Heart right ventricle (tissue), 16 donors: ENCODE measurements around the gene MRPL28. TPM values are rescaled to one million over a fixed set of nuclear protein-coding genes. Genes with fewer than 3 reads are reported as not detected.
"Not testable (repeated sequence)": the region's sequence is repeated elsewhere in the genome, so short reads cannot be mapped to it uniquely, and the experiment has no call there.

ENCODE experiments used
- ATAC-seq, 8 donors: fragments of 200-7000 bp; cut with Tn5 transposase; one replicate each; pipeline ENCODE4 v1.9.1; 2020; ENCODE audit warnings: mild to moderate bottlenecking in 8 of 8, moderate library complexity in 8 of 8, moderate number of reproducible peaks in 1 of 8
- DNase-seq, 2 donors: peaks; one replicate each; pipeline ENCODE4 v3.0.0-alpha.2; 2020
- H3K27ac ChIP-seq, 10 donors: fragments of 200-600 bp; sonication (generic) in 2 of 10; one replicate each; pipeline versions ENCODE4 v1.5.0 to v1.8.0; 2020 to 2022; ENCODE audit warnings: mild to moderate bottlenecking in 3 of 10
- H3K27me3 ChIP-seq, 7 donors: fragments of 200-600 bp; one replicate each; pipeline ENCODE4 v1.8.0; 2021 to 2022; ENCODE audit warnings: mild to moderate bottlenecking in 2 of 7
- H3K36me3 ChIP-seq, 9 donors: fragments of 200-600 bp; sonication (generic) in 1 of 9; one replicate each; pipeline versions ENCODE4 v1.5.0 to v1.8.0; 2020 to 2022; ENCODE audit warnings: mild to moderate bottlenecking in 2 of 9
- H3K4me1 ChIP-seq, 9 donors: fragments of 200-600 bp; sonication (generic) in 1 of 9; one replicate each; pipeline versions ENCODE4 v1.5.0 to v1.8.0; 2020 to 2022; ENCODE audit warnings: mild to moderate bottlenecking in 4 of 9
- H3K4me3 ChIP-seq, 10 donors: fragments of 200-600 bp; sonication (generic) in 2 of 10; one replicate each; pipeline versions ENCODE4 v1.5.0 to v1.8.0; 2020 to 2022; ENCODE audit warnings: mild to moderate bottlenecking in 7 of 10, moderate library complexity in 2 of 10
- H3K9me3 ChIP-seq, 11 donors: fragments of 200-600 bp in 10 of 11; sonication (generic) in 2 of 11; one replicate each; pipeline versions ENCODE4 v1.5.0 to v1.8.0; 2013 to 2022; ENCODE audit warnings: mild to moderate bottlenecking in 2 of 11, control low read depth in 1 of 11, moderate library complexity in 1 of 11
- WGBS, 2 donors: extraction: QIAGEN DNeasy Blood & Tissue Kit; methylation state at CpG; one replicate each; pipeline ENCODE4 v1.1.7; 2013; ENCODE audit warnings: inconsistent platforms in 1 of 2; 5-methylcytosine and 5-hydroxymethylcytosine counted together
- intact Hi-C, 10 donors: fragments of 100-400 bp; cut with DNase I; formaldehyde crosslinking; loops; one replicate each; pipeline versions ENCODE4 v1.11.1 to v1.14.2; 2022
- polyA plus RNA-seq, 2 donors: library from polyadenylated mRNA; stranded (reverse); fragments of 200-250 nt; gene quantifications; one replicate each; pipeline ENCODE4 v1.2.3, GENCODE V29; 2013
- total RNA-seq, 10 donors: library from RNA; stranded (reverse); fragmentation: NEBNext Ultra II Directional in 3 of 10; extraction: Animal tissue kit (Norgen Biotek cat#: 25700) in 3 of 10; gene quantifications; one replicate each; pipeline versions ENCODE4 v1.2.1 to v1.2.4, GENCODE V29; 2021 to 2023
- TF ChIP-seq, protein P1 (sequence below), 9 donors: fragments of 200-600 bp; sonication (generic) in 2 of 9; IDR thresholded peaks; one replicate each; pipeline versions ENCODE4 v1.5.0 to v1.8.0; 2021 to 2022; ENCODE audit warnings: antibody characterized with exemption in 9 of 9, mild to moderate bottlenecking in 5 of 9, moderate library complexity in 1 of 9
- donor health status: Arrhythmogenic right ventricular cardiomyopathy.
- donor health status: ischemic (EF 13 %, LVEDD 7.1; RV severe dilation, severe dysfunction).
- donor health status: healthy with polysubstance abuse.
- donor health status: DM: no; HTN: yes; CAD: no.
- donor health status: DM: no; HTN: no; CAD: no.
- donor health status: ischemic (EF 25% LVEDD 6.9; RV normal size, moderate dysfunction).
- donor health status: ischemic (EF 25% LVEDD 5.7; RV mildly dilated, moderate dysfunction).
- donor health status: healthy.
- donor health status: DM: yes; HTN: yes; CAD: no.
- donor health status: Ischemic cardiomyopathy.
- donor health status: ischemic (EF 35%, LVEDD 5.7; RV mildly dilated, moderate dysfunction).
- donor health status: nonischemic (EF 11% LVEDD 7.7; RV severe dilation, severe dysfunction).
- donor health status: DM: yes; HTN: yes; CAD: no.
- donor health status: PGD.
- donor health status: ischemic (EF 29% LVEDD 5.4; RV normal size, mild dysfunction).
- donor health status: nonischemic (EF 23%, LVEDD 6.1; RV moderate dilation, normal function).

The MRPL28 gene
- total and polyA plus RNA-seq, 12 donors, result 64.9 to 169 (median 75.8) TPM

DNA sequence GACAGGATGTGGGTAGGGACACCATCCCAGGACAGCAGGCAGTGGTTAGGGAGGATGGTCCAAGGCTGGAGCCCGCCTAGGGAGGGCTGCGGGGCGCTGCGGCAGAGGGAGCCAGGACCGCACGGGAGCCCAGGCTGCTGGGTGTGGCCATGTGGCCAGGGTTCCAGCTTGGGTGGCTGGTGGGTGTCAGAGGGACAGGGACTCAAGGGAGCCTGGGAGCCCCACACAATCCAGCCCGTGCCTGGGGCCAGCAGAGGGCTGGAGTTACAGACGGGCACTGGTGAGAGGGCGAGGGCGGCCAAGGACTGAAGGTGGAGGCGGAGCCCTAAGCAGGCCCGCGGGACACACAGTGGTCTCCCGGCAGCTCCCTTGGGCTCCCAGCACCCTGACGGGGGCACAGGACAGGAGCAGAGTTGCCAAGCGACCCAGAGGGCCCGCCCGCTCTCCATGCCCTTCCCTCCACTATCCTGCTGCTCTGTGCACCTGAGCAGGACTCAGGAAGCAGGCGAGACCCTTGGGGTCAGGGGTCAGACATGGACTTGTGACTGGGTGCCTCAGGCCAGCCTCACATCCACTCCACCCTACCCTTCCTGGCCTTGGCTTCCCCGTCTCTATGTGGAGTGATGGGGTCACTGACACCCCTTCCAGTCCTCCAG is 7.1 kb downstream of the MRPL28 start:
- intact Hi-C loops, result loop anchor here in 7 of 10 donors (2.0 to 5.0 kb wide), 3 partner anchors 246 to 256 kb away; no protein-coding TSS in a partner anchor
- DNase-seq (no peak), ATAC-seq (no peak)
- no peak overlapping the region for H3K27ac ChIP-seq
- no peak overlapping the region for H3K4me3 ChIP-seq
- no peaks in the 10 kb centered on the region for H3K9me3 ChIP-seq
- H3K4me1 ChIP-seq, result peaks cover 0 to 7% (median 0%) of the 10 kb centered on the region in 9 donors
- TF ChIP-seq, protein P1, sequence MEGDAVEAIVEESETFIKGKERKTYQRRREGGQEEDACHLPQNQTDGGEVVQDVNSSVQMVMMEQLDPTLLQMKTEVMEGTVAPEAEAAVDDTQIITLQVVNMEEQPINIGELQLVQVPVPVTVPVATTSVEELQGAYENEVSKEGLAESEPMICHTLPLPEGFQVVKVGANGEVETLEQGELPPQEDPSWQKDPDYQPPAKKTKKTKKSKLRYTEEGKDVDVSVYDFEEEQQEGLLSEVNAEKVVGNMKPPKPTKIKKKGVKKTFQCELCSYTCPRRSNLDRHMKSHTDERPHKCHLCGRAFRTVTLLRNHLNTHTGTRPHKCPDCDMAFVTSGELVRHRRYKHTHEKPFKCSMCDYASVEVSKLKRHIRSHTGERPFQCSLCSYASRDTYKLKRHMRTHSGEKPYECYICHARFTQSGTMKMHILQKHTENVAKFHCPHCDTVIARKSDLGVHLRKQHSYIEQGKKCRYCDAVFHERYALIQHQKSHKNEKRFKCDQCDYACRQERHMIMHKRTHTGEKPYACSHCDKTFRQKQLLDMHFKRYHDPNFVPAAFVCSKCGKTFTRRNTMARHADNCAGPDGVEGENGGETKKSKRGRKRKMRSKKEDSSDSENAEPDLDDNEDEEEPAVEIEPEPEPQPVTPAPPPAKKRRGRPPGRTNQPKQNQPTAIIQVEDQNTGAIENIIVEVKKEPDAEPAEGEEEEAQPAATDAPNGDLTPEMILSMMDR (IDR thresholded peaks at IDR 0.05), result no peak
- H3K36me3 ChIP-seq, result peaks cover 0 to 22% (median 19%) of the 10 kb centered on the region in 9 donors
- peaks cover 0 to 13% (median 3%) of the 10 kb centered on the region in 7 donors for H3K27me3 ChIP-seq
- 55 to 68% methylated on average over 20 of the region's 20 CpGs for WGBS, 2 donors

DNA sequence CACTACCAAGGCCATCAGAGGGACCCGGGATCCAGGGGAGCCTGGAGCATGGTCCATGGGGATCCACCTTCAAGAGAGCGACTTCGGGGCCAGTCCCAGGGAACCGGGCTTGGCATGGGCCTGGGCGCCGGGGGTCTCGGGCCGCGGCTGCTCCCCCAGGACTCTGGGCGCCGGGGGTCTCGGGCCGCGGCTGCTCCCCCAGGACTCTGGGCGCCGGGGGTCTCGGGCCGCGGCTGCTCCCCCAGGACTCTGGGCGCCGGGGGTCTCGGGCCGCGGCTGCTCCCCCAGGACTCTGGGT is 7.7 kb downstream of the MRPL28 start:
- H3K4me3 ChIP-seq, ATAC-seq, H3K9me3 ChIP-seq, H3K4me1 ChIP-seq, H3K27ac ChIP-seq, DNase-seq: not testable (repeated sequence)
- WGBS, 2 donors, result 76 to 88% methylated on average over 12 to 23 of the region's 24 CpGs
- intact Hi-C loops, result loop anchor here in 7 of 10 donors (2.0 to 5.0 kb wide), 3 partner anchors 245 to 256 kb away; no protein-coding TSS in a partner anchor
- Histone ChIP-seq H3K27me3 (peaks cover 0 to 13% (median 3%) of the 10 kb centered on the region in 7 donors), H3K36me3 (peaks cover 0 to 16% (median 13%) of the 10 kb centered on the region in 9 donors)

DNA sequence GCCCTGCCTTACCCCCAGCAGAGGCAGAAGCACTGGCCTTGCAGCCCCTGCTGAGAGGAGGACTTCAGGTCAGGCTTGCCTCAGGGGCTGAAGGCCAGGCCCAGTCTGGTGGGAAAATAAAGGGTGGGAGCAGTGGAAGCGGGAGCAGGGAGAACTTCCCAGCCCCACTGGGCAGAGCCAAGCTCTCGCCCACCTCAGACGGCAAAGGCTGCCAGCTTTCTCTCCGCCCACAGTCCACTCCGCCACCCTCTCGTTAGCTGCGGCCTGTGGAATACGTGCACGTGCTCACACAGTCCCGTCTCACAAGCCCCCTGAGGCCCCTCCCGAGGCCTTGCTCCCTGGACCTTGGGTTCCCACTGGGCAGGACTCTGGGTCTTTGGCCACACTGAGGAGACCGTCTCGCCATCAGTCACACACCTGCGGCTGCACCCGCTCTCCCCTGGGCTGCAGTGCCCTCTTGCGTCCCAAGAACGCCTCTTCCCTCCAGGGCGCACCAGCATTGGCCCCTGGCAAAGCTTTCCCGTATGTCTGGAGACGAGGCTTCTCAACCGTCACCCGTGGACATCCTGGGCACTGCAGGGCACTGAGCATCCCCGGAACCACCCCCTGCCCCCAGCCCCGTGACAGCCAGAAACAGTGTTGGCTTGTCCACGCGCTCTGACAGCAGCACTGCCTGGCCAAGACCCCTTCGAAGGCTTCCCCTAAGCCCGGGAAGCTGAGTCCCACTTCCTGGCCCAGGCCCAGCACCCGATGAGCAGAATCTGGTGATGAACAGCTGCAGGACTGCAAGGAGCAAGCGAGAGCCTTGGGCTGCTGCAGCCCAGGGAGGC is 8.3 kb downstream of the MRPL28 start:
- H3K27me3 ChIP-seq, result peaks cover 0 to 13% (median 3%) of the 10 kb centered on the region in 7 donors
- H3K4me1 ChIP-seq, result peaks cover 0 to 7% (median 0%) of the 10 kb centered on the region in 9 donors
- ATAC-seq, result peak; percentile 68 to 90 (median 83)
- H3K36me3 ChIP-seq, result peaks cover 0 to 11% (median 7%) of the 10 kb centered on the region in 9 donors
- DNase-seq, result peak; percentile 65 to 73
- no peak overlapping the region for H3K27ac ChIP-seq
- H3K9me3 ChIP-seq, result no peaks in the 10 kb centered on the region
- intact Hi-C loops, result loop anchor here in 7 of 10 donors (2.0 to 5.0 kb wide), 3 partner anchors 245 to 255 kb away; no protein-coding TSS in a partner anchor
- TF ChIP-seq, protein P1 (IDR thresholded peaks at IDR 0.05), result peak; percentile 58 to 83 (median 72)
- no peak overlapping the region for H3K4me3 ChIP-seq
- WGBS, 2 donors, result 26 to 32% methylated on average over 30 of the region's 30 CpGs

DNA sequence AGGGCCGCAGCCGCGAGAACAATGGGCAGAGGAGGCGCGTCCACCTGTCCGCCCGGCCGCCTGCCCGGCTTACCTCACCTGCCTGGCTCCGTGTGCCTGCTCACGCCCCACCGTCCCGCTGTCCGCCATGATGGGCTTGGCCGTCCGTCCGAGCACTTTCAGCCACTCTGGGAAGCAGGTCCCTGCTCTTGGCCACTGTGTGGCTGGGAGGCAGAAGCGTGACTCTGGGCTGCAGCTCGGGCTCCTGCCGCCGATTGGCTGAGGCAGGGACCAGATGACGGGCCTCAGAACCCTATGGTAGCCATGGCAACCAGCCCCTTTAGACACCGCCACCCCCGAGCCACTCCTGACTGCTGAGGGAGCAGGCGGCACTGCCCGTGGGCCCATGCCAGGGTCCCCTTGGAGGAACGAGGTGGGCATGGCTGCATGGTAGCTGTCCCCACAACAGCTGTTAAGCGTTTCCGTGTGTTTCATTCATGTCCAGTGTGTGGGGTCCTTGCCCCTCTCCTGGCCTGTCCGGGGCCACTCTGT is 8.9 kb downstream of the MRPL28 start:
- Histone ChIP-seq H3K27ac (no peak overlapping the region), H3K27me3 (peaks cover 0 to 13% (median 3%) of the 10 kb centered on the region in 7 donors), H3K4me3 (no peak overlapping the region), H3K36me3 (peaks cover 0 to 4% (median under 1%) of the 10 kb centered on the region in 9 donors), H3K4me1 (peaks cover 0 to 7% (median 0%) of the 10 kb centered on the region in 9 donors), H3K9me3 (no peaks in the 10 kb centered on the region)
- WGBS, 2 donors, result 81% methylated on average over 29 to 30 of the region's 30 CpGs
- ATAC-seq (no peak), DNase-seq (no peak)
- intact Hi-C loops, result loop anchor here in 6 of 10 donors (5.0 kb wide), 2 partner anchors 244 to 254 kb away; no protein-coding TSS in a partner anchor
- TF ChIP-seq, protein P1 (IDR thresholded peaks at IDR 0.05), result no peak
